ENCODE measurements around the gene SCYGR3. TPM values are rescaled to one million over a fixed set of nuclear protein-coding genes. Genes with fewer than 3 reads are reported as not detected.
A peak's percentile ranks its signal among the peaks of the same experiment; 100 is the strongest.

SCYGR3 gene
- not detected for total RNA-seq

GRCh38 chr2:227614740-227615139 lies at the start of gene SCYGR3:
TSS of gene SCYGR3 (minus strand) at chr2:227614840. CDS start at chr2:227614840, 0 bp downstream.
- Mint-ChIP-seq H3K36me3 (ENCODE audit: low read depth) (no peaks in the 10 kb centered on the region), H3K9me3 (no peaks in the 10 kb centered on the region), H3K27ac (no peak within 1 kb of the TSS), H3K4me3 (no peak within 1 kb of the TSS), H3K4me1 (peaks cover 3% of the 10 kb centered on the region), H3K27me3 (peaks cover 28% of the 10 kb centered on the region)
- no peak for ATAC-seq (replicated peaks)

DNA sequence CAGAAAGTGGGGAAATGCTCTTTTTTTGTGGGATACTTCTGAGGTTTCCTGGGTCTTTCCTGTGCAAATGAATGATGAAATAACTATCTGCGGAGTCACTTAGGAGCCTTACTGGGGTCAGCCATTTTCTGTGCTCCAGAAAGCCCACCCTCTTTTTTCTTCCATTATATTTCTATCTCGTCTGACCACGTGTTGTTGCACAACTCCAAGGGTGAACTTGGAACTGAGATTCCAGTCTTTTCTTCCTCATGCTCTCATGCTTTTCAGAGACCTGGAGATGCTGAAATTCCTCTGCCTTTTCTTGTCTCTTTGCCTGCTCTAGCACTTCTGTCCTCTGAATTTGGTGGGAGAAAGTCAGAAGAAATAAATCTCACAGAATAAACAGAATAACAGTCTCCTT lies 47.2 kb upstream of the SCYGR3 start:
- H3K4me1 Mint-ChIP-seq: no peaks in the 10 kb centered on the region
- no peaks in the 10 kb centered on the region for H3K27me3 Mint-ChIP-seq
- H3K9me3 Mint-ChIP-seq: no peaks in the 10 kb centered on the region
- ATAC-seq (replicated peaks): no peak
- no peaks in the 10 kb centered on the region for H3K36me3 Mint-ChIP-seq (ENCODE audit: low read depth)
- no peak overlapping the region for H3K4me3 Mint-ChIP-seq
- no peak overlapping the region for H3K27ac Mint-ChIP-seq

GRCh38 chr2:227661025-227661649 lies 46.5 kb upstream of the SCYGR3 start:
- no peak for ATAC-seq (replicated peaks)
- H3K4me3 Mint-ChIP-seq: no peak overlapping the region
- no peaks in the 10 kb centered on the region for H3K36me3 Mint-ChIP-seq (ENCODE audit: low read depth)
- no peaks in the 10 kb centered on the region for H3K4me1 Mint-ChIP-seq
- no peak overlapping the region for H3K27ac Mint-ChIP-seq
- H3K9me3 Mint-ChIP-seq: no peaks in the 10 kb centered on the region
- no peaks in the 10 kb centered on the region for H3K27me3 Mint-ChIP-seq

- Mint-ChIP-seq H3K4me1 (peaks cover 5% of the 10 kb centered on the region), H3K9me3 (no peaks in the 10 kb centered on the region), H3K27ac (no peak overlapping the region), H3K27me3 (no peaks in the 10 kb centered on the region), H3K4me3 (no peak overlapping the region), H3K36me3 (ENCODE audit: low read depth) (no peaks in the 10 kb centered on the region)
- no peak for ATAC-seq (replicated peaks)
Measured at GRCh38 chr2:227657199-227657845, 42.7 kb upstream of the SCYGR3 start.

DNA sequence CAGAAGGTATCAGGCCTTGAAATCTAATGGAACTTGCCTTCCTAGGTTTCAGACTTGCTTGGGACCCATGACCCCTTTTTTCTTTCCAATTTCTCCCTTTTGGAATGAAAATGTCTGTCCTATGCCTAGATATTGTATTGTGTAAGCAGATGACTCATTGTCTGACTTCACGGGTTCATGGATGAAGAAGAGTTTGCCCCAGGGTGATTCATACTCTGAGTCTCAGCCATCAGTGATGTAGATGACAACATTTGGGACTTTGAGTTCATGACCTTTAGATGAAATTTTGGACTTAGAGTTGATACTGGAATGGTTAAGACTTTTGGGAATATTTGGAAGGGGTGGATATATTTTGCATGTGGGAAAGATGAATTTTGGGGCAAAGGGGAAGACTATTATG lies 40.8 kb upstream of the SCYGR3 start:
- Mint-ChIP-seq H3K4me3 (no peak overlapping the region), H3K27ac (no peak overlapping the region), H3K4me1 (peaks cover 5% of the 10 kb centered on the region), H3K36me3 (ENCODE audit: low read depth) (no peaks in the 10 kb centered on the region), H3K27me3 (no peaks in the 10 kb centered on the region), H3K9me3 (no peaks in the 10 kb centered on the region)
- ATAC-seq (replicated peaks): peak; percentile 96

DNA sequence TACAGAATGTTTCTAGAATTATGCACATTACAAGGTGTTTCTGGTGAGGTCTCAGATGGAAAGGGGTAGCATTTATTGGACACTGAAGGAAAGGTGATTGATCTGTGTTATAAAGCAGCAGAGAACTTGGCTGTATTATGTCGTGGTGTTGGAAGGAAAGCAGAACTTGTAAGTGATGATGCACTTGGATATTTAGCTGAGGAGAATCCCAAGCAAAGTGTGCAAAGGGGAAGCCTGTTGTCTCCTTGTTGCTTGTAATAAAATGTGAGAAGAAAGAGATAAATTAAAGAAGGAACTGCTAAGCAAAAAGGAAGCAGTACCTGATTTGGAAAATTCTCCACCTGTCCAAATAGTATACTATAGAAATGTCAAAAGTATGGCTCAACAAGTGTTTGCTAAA lies 39.8 kb upstream of the SCYGR3 start:
- ATAC-seq (replicated peaks): no peak
- no peak overlapping the region for H3K4me3 Mint-ChIP-seq
- H3K27ac Mint-ChIP-seq: no peak overlapping the region
- peaks cover 5% of the 10 kb centered on the region for H3K4me1 Mint-ChIP-seq
- peaks cover 3% of the 10 kb centered on the region for H3K27me3 Mint-ChIP-seq
- H3K9me3 Mint-ChIP-seq: no peaks in the 10 kb centered on the region
- no peaks in the 10 kb centered on the region for H3K36me3 Mint-ChIP-seq (ENCODE audit: low read depth)

GRCh38 chr2:227653419-227653818 lies 38.8 kb upstream of the SCYGR3 start:
- peaks cover 5% of the 10 kb centered on the region for H3K4me1 Mint-ChIP-seq
- no peak overlapping the region for H3K4me3 Mint-ChIP-seq
- no peaks in the 10 kb centered on the region for H3K36me3 Mint-ChIP-seq (ENCODE audit: low read depth)
- no peak for ATAC-seq (replicated peaks)
- H3K27ac Mint-ChIP-seq: no peak overlapping the region
- peaks cover 3% of the 10 kb centered on the region for H3K27me3 Mint-ChIP-seq
- no peaks in the 10 kb centered on the region for H3K9me3 Mint-ChIP-seq

DNA sequence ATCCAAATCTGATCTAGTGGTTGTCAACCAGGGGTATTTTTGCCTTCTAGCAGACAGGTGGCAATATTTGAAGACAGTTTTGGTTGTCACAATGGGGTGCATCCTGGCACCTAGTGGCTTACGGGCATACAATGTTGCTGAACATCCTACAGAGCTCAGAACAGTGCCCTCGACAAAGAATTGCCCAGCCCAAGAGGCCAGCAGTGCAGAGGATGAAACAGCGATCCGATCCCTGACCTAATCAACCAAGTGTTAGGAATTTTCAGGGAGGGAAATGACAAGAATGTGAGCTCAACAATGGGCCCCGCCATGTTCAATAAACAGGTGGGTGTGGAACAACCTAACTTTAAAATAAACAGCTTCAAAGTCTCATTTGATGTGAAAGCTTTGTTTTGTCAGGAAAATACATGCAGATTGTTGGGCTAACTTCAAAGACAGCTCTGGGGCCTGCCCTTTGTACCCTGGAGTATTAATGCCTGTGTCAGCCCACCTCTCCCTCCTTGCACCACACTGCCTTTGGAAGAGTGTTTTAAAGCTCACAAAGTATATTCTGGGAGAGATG lies 29.4 kb upstream of the SCYGR3 start:
- Mint-ChIP-seq H3K4me1 (no peaks in the 10 kb centered on the region), H3K4me3 (no peak overlapping the region), H3K36me3 (ENCODE audit: low read depth) (no peaks in the 10 kb centered on the region), H3K9me3 (no peaks in the 10 kb centered on the region), H3K27ac (no peak overlapping the region), H3K27me3 (peaks cover 7% of the 10 kb centered on the region)
- ATAC-seq (replicated peaks): no peak

- no peak overlapping the region for H3K27ac Mint-ChIP-seq
- ATAC-seq (replicated peaks): no peak
- H3K36me3 Mint-ChIP-seq (ENCODE audit: low read depth): no peaks in the 10 kb centered on the region
- peaks cover 7% of the 10 kb centered on the region for H3K27me3 Mint-ChIP-seq
- no peaks in the 10 kb centered on the region for H3K4me1 Mint-ChIP-seq
- no peaks in the 10 kb centered on the region for H3K9me3 Mint-ChIP-seq
- H3K4me3 Mint-ChIP-seq: no peak overlapping the region
Measured at GRCh38 chr2:227642656-227643055, 28.0 kb upstream of the SCYGR3 start.

DNA sequence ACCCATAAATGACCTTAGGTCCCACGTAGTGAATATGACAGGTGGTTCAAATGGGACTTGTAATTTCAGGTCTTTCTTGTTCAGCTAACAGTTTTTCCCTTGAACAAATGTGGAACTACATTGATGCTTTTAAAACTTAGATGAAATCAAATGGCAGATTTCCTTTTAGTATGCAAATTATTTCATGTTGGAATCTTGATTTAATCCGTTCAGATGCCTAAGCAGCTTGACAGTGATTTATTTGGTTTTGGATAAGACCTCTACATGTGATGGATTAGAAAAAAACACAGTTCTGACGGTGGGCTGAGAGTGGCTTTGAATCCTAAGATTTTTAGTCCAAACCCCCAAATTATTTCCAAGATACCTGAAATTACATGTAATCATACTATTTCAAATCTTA lies 19.6 kb upstream of the SCYGR3 start:
- H3K4me1 Mint-ChIP-seq: no peaks in the 10 kb centered on the region
- no peaks in the 10 kb centered on the region for H3K9me3 Mint-ChIP-seq
- no peaks in the 10 kb centered on the region for H3K36me3 Mint-ChIP-seq (ENCODE audit: low read depth)
- H3K27ac Mint-ChIP-seq: no peak overlapping the region
- H3K27me3 Mint-ChIP-seq: peaks cover 18% of the 10 kb centered on the region
- H3K4me3 Mint-ChIP-seq: no peak overlapping the region
- ATAC-seq (replicated peaks): no peak

DNA sequence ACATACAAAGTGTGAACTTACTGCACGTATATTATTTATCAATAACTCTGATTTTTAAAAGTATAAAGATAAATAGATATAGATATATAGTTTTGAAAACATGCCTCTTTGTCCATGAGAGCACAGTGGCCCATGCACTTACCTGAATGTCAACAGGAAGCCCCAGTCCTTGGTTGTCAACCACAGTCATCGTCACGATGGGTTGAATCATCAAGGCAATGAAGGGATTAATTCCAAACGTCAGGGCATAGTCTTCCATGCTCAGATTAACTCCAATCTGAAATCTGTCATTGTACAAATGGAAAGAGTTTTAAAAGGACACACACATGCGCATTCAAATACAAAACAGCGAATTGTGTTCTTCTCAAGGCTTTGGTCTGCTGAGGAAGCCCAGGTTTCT lies 18.2 kb upstream of the SCYGR3 start:
- H3K36me3 Mint-ChIP-seq (ENCODE audit: low read depth): no peaks in the 10 kb centered on the region
- H3K9me3 Mint-ChIP-seq: no peaks in the 10 kb centered on the region
- no peaks in the 10 kb centered on the region for H3K4me1 Mint-ChIP-seq
- no peak overlapping the region for H3K4me3 Mint-ChIP-seq
- H3K27ac Mint-ChIP-seq: no peak overlapping the region
- peaks cover 21% of the 10 kb centered on the region for H3K27me3 Mint-ChIP-seq
- peak; percentile 55 for ATAC-seq (replicated peaks)

- H3K4me1 Mint-ChIP-seq: no peaks in the 10 kb centered on the region
- H3K27me3 Mint-ChIP-seq: peaks cover 21% of the 10 kb centered on the region
- H3K9me3 Mint-ChIP-seq: no peaks in the 10 kb centered on the region
- no peaks in the 10 kb centered on the region for H3K36me3 Mint-ChIP-seq (ENCODE audit: low read depth)
- ATAC-seq (replicated peaks): no peak
- no peak overlapping the region for H3K4me3 Mint-ChIP-seq
- no peak overlapping the region for H3K27ac Mint-ChIP-seq
Measured at GRCh38 chr2:227630322-227630721, 15.7 kb upstream of the SCYGR3 start.

GRCh38 chr2:227629435-227629834 lies 14.8 kb upstream of the SCYGR3 start:
- Mint-ChIP-seq H3K27ac (no peak overlapping the region), H3K9me3 (no peaks in the 10 kb centered on the region), H3K4me1 (no peaks in the 10 kb centered on the region), H3K4me3 (no peak overlapping the region), H3K27me3 (peaks cover 21% of the 10 kb centered on the region), H3K36me3 (ENCODE audit: low read depth) (no peaks in the 10 kb centered on the region)
- ATAC-seq (replicated peaks): no peak

DNA sequence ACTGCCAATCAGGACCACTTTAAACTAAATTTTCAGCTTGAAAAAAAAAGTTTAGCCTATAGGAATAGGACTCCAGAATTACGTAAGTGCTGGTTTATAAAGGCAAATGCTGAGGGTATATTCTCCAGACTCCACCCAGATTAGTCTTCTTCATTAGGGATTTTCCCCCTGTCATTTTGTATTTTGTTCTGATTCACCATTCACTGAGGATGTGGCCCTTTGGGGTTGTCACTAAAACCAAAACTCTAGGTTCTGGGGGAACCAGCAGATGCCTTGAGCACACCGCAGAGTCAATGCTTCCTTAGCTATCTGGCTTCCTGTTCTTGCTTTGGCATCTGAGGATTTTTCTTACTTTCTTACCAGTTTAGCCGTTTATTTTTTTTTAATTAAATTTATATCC lies 13.1 kb upstream of the SCYGR3 start:
- H3K36me3 Mint-ChIP-seq (ENCODE audit: low read depth): no peaks in the 10 kb centered on the region

DNA sequence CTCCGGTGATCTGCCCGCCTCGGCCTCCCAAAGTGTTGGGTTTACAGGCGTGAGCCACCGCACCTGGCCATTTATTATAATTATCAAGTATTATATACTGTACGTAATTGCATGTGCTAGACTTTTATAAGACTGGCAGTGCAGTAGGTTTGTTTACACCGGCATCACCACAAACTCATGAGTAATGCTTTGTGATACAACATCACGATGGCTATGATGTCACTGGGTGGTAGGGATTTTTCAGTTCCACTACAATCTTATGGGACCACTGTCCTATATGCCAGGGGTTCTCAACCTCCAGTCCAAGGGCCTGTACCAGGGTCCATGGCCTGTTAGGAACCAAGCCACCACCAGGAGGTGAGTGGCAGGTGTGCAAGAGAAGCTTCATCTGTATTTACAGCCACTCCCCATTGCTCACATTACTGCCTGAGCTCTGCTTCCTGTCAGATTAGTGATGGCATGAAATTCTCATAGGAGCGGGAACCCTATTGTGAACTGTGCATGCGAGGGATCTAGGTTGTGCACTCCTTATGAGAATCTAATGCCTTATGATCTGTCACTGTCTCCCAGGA lies 12.0 kb upstream of the SCYGR3 start:
- H3K27ac Mint-ChIP-seq: no peak overlapping the region
- H3K27me3 Mint-ChIP-seq: peaks cover 21% of the 10 kb centered on the region
- H3K9me3 Mint-ChIP-seq: no peaks in the 10 kb centered on the region
- H3K4me3 Mint-ChIP-seq: no peak overlapping the region
- H3K4me1 Mint-ChIP-seq: no peaks in the 10 kb centered on the region
- H3K36me3 Mint-ChIP-seq (ENCODE audit: low read depth): no peaks in the 10 kb centered on the region
- no peak for ATAC-seq (replicated peaks)

More for the DNA sequence above, 13.1 kb upstream of the SCYGR3 start:
- Mint-ChIP-seq H3K27ac (no peak overlapping the region), H3K27me3 (peaks cover 21% of the 10 kb centered on the region), H3K9me3 (no peaks in the 10 kb centered on the region), H3K4me1 (no peaks in the 10 kb centered on the region), H3K4me3 (no peak overlapping the region)
- ATAC-seq (replicated peaks): peak; percentile 98
